ENCODE measurements around the gene BATF.

Gene BATF

GRCh38 chr14:75539162-75539560 is 16.9 kb downstream of the BATF start:
- no peak for TF ChIP-seq CTCF (conservative IDR thresholded peaks at IDR 0.05; ENCODE audit: low read depth)
- POLR2A ChIA-PET (ENCODE audit: low non-redundant PET): no interaction called here
- CTCF ChIA-PET: interaction anchor here (0.6 kb wide), 1 partner anchor 596 kb away, joined by 4 read pairs; no protein-coding TSS in a partner anchor
- DNase-seq (ENCODE audit: low spot score): no peak
- H3K27ac ChIP-seq: no peak overlapping the region

- H3K27ac ChIP-seq: no peak overlapping the region
- TF ChIP-seq CTCF (conservative IDR thresholded peaks at IDR 0.05; ENCODE audit: low read depth): no peak
- CTCF ChIA-PET: interaction anchor here (0.5 to 0.6 kb wide), 2 partner anchors 605 to 1208 kb away, joined by 3 read pairs; no protein-coding TSS in a partner anchor
- DNase-seq (ENCODE audit: low spot score): no peak
- POLR2A ChIA-PET (ENCODE audit: low non-redundant PET): no interaction called here
These were observed 17.6 kb downstream of the BATF start for GRCh38 chr14:75539561-75540478.

GRCh38 chr14:75540479-75540851 is 18.2 kb downstream of the BATF start:
- CTCF ChIA-PET: interaction anchor here (0.5 to 1.2 kb wide), 2 partner anchors 13 to 1209 kb away, joined by 3 read pairs; no protein-coding TSS in a partner anchor

GRCh38 chr14:75542588-75543091 is 20.4 kb downstream of the BATF start:
- TF ChIP-seq CTCF (conservative IDR thresholded peaks at IDR 0.05; ENCODE audit: low read depth): no peak
- POLR2A ChIA-PET (ENCODE audit: low non-redundant PET): no interaction called here
- CTCF ChIA-PET: no interaction called here
- no peak for DNase-seq (ENCODE audit: low spot score)
- no peak overlapping the region for H3K27ac ChIP-seq

More at GRCh38 chr14:75540479-75540851, 18.2 kb downstream of the BATF start:
- POLR2A ChIA-PET (ENCODE audit: low non-redundant PET): no interaction called here
- no peak for DNase-seq (ENCODE audit: low spot score)
- TF ChIP-seq CTCF (conservative IDR thresholded peaks at IDR 0.05; ENCODE audit: low read depth): no peak
- no peak overlapping the region for H3K27ac ChIP-seq

GRCh38 chr14:75543253-75543652 is 21.0 kb downstream of the BATF start:
- no peak overlapping the region for H3K27ac ChIP-seq
- CTCF ChIA-PET: no interaction called here
- TF ChIP-seq CTCF (conservative IDR thresholded peaks at IDR 0.05; ENCODE audit: low read depth): no peak
- POLR2A ChIA-PET (ENCODE audit: low non-redundant PET): no interaction called here
- no peak for DNase-seq (ENCODE audit: low spot score)

GRCh38 chr14:75543786-75544185 is 21.5 kb downstream of the BATF start:
- POLR2A ChIA-PET (ENCODE audit: low non-redundant PET): no interaction called here
- CTCF ChIA-PET: interaction anchor here (0.8 kb wide), 1 partner anchor 28 kb away, joined by 3 read pairs; no protein-coding TSS in a partner anchor
- TF ChIP-seq CTCF (conservative IDR thresholded peaks at IDR 0.05; ENCODE audit: low read depth): no peak
- no peak overlapping the region for H3K27ac ChIP-seq
- no peak for DNase-seq (ENCODE audit: low spot score)
